Right hindlimb (tissue), 1 donor: ENCODE data around the gene MPV17L2.

Source experiments
- DNase-seq: peaks from one replicate; pipeline ENCODE4 v3.0.0-alpha.2; 2018

Gene MPV17L2

DNA sequence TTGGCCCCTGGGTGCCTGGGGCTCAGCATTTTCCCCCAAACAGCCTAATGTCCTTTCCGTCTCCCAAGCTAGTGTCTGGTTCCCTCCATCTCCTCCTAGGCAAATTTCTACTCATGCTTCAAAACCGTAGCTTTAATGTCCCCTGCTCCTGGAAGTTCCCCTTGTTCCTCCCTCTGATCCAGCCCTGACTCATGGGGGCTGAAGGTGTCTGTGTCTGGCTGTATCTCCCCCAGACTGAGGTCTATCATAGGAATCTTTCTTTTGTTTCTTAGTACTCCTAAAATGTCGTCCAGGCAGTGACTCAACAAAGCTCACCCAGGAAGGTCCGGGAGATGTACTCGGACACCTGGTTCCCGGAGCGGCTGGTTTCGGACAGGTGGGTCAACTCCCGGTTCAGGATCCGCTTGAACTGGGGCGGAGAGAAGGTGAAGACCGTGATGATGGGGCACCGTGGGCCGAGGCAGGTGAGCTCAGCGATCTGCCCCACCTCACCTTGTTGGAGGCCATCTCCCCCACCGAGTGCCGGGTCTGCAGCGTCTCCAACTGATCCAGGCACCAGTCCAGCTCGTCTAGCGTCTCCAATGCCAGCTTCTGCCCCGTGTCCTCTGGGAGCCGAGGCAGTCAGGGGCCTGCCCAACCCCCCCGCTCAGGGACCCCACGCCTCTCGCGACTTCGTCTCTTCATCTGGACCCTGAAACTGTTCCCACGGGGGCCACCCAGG is 27.1 kb downstream of the MPV17L2 start:
- DNase-seq, result no peak

DNA sequence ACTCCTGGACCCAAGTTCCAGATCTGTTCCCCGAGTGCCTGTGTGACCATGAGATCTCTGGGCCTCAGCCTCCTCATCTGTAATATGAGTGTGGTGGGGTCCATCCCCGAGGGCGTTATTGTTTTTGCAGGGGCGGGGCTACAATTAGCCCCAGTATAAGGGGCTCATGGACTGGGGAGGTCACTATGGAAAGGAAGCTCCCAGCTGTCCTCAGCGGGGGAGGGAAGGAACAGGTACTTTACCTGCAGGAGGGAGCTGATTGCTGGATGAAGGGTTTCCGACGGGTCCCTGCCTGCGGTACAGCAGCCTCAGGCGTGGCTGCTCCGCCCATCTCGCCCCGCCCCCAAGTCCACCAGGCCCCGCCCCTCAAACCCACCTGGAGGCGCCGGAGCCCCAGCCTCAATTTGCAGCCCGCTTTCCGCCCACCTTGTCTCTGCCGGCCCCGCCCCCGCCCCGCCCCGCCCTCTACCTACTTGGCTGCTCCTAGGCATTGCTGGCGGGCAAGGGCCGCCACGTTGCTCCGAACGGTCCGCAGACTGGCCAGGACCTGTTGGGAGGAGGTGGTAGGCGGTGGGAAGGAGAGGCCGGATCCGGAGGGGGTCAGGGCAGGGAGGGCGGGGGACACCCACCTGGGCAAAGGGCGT is 27.7 kb downstream of the MPV17L2 start:
- DNase-seq, result no peak

DNA sequence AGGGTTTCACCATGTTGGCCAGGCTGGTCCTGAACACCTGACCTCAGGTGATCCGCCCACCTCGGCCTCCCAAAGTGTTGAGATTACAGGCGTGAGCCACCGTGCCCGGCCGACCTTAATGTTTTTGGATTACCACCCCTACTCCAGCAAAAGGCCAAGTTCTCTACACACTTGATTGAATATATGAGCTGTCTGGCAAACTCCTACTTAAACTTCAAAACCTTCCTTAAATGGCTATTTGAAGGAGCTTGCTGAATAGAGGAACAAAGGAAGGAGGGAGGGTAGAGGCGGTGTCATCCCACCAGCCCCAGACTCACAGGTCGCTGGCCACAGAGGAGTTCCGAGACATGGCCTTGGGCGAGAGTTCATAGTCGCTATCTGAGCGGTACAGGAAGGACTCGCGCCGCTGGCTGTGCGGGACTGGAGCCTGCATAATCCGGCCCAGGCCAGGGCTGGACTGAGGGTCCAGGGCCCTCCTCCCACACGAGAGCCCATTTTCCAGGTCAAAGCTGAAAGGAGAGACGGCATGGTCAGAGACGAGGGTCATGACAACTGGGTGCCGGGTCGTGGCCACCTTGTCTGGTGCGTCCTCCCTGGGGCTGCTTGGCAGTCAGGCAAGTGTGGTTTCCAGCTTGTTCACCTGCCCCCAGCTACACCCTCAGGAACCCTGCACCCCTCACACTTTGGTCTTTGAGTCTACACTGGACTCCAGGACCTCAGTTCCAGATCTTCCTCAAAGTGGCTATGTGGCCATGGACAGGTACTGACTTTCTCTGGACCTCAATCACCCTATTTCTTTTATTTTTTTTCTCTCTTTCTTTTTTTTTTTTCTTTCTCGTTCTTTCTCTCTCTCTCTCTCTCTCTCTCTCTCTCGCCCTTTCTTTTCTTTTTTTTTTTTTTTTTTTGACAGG is 29.1 kb downstream of the MPV17L2 start:
- no peak for DNase-seq

DNA sequence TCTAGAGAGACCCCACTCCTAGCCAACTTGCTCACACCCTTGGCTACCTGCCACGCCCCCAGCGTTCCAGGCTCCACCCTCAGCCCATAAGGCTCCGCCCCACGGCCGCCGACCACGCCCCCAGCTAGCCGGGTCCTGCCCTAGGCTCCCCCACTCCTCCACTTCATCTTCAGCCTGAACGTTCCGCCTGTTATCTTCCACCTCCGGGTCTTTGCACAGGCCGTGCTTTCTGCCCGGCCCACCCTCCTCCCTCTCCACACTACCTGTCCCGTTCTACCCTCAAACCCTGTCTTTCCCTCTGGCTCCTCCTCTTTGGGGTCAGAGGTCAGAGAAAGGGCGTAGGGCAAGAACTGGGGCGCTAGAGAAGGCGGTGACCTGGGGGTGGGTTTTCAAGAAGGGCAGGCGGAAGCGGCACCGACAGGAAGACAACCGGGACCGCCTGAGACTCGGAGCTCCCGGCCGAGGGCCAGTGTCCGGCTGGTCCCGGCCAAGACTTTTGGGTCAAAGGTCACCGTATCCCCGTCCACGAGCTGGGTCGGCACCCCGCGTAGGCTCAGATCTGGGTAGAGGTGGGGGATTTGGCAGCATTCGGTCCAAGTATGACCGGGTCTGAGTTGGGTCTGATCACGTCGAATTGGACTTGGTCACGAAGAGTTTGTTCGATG is 31.0 kb downstream of the MPV17L2 start:
- peak; percentile 53 for DNase-seq

DNA sequence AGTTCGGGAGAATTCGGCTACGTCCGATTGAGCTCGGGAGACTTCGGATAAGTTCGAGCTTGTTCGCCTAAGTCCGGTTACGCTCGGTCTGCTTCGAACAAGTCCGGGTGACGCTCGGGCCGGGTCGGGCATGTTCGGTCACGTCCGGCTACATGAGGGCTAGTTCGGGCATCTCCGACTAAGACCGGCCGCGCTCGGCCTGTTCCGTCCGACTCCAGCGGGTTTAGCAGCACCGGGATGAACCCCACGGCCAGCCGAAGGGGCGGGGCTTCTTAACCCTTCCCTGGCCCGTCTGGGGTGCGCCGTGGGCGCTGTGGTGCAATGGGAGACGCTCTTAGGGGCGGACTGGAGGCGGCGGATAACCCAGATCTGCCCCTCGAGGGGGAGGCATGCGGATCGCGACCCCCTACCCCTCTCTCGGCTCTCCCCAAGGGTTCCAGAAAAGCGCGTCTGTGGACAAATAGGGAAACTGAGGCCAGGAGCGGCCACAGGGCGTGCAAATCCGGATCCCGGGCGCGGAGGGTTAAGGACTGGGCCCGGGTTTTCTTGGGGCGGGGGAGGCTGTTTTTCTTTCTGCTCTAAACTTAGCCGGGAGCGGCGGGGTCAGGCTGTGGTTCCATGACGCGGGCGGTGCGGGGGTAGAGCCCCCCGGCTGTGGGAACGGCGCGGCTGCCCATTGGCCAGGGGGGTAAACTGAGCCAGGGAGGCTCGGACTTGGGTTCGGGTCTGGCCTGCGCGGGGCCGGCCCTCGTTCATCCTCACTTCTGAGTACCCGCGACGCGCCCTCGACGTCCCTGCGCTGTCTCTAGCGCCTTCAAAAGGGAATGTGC is 31.7 kb downstream of the MPV17L2 start:
- peak; percentile 98 for DNase-seq

DNA sequence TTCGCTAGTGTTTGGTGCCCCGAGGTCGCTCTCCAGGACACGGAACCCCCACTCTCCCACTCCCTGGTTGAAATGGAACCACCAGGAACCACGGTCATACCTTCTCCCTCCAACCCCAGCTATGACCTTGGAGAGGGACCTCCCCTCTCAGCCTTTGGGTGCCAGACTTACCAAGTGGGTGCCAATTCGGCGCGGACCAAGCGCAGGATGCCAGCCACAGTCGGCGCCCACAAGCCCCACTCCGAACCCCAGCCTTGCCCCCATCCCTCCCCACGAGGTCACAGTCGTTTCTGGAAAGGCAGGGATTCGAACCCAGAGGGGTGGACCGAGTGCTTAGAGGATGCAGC is 32.3 kb downstream of the MPV17L2 start:
- DNase-seq, result no peak

DNA sequence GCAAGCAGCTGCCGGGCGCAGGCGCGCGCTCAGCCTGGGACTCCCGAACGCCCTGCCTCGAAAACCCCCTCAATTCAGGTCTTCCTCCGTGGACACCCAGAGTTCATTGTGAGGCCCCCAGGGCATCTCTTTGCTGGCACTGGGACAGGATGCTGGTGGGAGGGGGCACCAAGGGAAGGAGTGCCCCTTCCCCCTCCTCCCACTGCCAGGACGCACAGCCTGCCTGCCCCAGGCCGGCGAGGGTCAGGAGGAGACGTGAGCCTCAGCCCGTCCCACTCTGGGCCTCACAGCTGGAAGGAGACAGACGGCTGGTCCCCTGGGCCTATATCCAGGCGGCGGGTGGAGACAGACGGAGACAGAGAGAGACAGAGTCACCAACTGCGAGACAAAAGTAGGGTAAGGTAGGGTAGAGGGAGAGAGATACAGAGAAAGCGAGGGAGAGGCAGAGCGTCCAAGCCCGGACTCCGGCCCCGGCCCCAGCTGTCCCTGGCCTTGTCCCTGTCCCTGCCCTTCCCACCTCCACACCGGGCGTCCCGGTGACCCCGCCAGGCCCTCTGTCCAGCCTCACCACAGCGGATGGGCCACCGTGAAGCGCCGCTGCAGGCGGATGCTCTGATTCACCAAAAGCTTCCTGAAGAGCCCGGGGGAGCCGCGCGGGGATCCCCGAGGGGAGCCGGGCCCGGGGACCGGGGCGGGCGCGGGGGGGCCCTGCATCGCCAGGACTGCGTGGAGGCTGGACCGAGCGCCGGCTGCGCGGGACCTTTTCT is 32.9 kb downstream of the MPV17L2 start, which contains the start of gene PDE4C:
TSS of gene PDE4C (minus strand) at position 737 of the 767 bp plus-strand sequence. CDS start at position 714, 23 bp downstream.
- peak; percentile 49 for DNase-seq

DNA sequence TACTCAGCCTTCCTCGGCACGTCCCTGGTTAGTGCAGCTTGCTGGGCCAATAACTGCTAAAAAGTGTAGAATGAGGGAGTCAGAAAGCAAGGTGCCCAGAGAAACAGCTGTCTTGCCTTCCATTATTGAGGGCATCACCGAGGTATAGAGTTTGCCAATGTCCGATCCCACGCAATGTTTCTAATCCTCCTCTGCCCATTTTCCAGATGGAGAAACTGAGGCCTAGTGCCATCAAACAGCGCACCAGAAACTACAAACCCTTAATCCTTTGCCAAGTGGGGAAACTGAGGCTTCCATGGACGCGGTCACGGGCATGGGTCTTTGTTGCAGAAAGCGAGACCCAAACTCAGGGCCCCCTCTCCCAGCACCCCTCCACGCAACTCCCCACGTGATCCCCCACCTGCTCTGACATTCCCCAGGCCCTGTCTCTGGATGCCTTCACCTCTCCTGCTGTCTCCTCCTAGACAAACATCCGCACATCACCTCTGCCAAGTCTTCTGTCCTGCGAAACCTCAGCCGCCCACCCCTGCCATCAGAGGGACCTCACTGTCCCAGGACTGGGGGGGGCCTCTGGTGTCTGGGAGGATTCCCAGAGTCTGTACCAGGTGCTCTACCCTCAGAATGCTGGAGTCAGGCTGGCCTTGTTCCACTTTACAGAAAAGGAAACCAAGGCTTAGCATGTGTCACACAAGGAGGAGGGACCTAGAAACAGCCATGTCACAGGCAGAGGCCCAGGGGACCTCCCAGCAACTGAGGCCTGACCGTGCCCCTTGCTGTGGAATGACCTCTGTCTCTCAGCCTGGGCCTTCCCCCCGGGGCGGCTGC is 34.1 kb downstream of the MPV17L2 start:
- DNase-seq, result no peak

DNA sequence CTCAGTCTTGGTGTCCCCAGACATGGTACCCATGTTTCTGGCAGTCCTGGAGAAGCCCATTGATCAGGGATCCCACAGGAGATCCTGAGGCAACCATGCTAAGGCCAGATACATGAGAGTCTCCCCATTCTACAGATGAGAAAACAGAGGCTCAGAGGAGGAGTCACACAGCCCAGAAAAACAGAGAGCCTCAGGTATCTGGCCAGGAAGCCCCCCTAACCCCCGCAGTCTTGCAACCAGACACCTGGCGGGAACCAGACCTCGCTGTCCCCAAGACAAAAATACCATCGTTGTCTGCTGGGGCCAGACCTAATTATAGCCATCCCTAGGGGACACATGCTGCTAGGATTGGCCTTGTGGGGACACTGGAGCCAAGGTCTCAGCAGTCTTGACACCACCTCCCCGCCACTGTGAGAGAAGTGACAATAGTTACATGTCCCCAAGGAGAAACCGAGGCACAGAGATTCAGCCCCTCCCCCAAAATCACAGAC is 34.8 kb downstream of the MPV17L2 start:
- DNase-seq, result no peak

DNA sequence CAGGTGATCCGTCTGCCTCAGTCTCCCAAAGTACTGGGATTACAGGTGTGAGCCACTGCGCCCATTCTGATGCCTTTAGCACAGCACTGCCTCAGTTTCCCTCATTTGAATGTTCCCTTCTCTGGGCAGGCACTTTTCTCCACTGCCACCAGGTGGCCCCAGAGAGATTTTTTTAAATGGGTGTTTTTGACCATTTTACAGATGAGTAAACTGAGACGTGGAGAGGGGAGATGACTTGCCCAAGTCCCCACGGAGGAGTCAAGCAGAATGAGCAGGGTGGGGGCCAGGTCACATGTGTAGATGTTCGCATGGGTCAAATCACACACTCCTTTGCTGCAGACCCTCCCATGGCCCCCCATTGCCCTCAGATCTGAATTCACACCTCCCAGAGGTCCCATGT is 36.5 kb downstream of the MPV17L2 start:
- no peak for DNase-seq

DNA sequence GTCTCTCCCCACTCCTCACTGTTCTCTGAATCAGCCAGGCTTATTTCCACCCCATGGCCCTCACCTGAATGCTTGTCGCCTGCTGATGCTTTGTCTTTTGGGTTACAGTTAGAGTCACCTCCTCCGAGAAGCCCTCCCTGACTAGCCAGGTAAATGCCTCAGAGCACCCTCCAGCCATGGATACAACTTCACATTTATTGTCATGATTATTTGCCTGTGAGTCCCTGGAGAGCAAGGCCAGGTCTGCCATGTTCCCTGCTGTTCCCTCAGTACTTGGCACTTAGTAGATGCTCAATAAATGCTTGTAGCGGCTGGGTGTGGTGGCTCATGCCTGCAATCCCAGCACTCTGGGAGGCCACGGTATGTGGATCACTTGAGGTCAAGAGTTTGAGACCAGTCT is 36.9 kb downstream of the MPV17L2 start:
- DNase-seq, result no peak

DNA sequence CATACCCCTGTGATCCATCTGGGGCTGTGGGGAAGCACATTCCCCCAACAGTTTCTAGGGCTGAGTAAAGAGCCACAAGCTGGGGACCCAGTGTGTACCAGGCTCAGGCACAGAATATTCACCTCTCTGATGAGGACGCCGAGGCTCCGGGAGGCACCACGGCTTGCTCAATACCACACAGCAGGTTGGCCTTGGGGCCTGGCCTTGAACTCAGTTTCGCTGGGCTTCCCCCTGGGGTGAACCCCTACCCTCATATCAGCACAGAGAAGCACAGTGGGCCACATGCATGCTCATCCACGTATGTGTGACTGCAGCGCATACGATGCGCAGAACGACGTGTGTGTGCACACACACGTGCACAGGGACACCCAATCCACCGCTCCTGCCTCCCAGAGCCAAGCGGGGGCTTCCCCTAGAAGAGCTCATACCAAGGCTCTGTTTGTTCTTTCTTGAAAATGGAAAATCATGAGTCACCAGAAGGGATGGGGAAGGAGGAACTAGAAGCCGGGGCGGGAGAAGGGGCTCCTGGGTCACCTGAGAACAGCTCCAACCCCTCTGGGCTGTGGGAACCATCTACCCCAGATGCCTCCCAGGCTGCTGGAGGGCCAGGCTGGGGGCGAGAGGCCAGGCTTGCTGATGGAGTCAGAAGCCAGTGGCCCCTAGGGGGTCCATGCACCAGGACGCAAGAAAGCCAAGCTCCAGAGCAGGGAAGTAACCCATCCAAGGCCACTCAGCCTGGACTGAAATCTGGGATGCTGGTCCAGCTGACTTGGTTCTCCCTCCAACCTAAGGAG is 38.1 kb downstream of the MPV17L2 start:
- DNase-seq, result no peak

DNA sequence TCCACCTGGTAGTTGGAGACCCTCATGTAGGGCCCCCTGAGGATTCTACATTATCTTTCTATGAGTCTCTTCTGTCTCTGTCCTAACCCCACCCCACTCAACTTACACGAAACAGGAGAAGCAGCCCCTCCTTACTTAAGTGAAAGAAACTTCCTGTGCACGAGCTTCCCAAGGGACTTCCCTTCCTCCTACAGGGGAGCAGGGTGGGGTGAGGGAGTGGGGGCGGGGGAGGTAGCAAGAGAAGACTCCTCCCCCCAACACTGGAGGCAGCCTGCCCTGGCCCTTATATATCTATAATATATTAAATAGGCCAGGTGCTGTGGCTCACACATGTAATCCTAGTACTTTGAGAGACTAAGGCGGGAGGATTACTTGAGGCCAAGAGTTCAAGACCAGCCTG is 38.8 kb downstream of the MPV17L2 start:
- DNase-seq, result no peak

DNA sequence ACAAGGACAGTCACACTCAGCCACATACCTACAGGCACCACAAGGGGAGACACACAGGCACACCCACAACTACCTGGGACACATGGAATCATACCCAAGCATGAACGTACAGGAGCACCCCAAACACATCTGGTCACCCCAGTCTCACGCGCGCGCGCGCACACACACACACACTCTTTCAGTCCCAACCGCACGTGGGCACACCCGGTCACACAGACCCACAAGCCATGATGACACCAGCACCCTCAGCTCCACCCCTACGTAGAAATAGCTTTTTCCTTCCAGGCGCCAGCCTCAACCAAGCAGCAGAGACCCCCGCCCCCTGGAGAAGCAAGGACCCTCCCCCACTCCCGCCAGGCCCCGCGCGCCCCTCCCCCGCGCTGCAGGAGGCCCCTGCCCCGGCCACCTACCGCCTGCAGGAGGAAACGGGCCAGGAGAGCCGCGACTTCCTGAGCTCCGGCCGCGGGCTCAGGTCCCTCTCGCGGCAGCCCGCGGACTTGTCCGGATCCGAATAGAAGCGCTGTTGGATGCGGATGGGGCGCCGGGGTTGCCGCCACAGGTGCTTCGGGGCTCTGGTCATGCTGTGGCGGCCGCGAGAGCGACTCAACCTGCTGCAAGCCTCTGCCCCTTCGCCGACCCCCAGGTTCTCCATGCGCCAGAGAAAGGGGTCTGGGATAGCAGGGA is 39.7 kb downstream of the MPV17L2 start:
- no peak for DNase-seq

DNA sequence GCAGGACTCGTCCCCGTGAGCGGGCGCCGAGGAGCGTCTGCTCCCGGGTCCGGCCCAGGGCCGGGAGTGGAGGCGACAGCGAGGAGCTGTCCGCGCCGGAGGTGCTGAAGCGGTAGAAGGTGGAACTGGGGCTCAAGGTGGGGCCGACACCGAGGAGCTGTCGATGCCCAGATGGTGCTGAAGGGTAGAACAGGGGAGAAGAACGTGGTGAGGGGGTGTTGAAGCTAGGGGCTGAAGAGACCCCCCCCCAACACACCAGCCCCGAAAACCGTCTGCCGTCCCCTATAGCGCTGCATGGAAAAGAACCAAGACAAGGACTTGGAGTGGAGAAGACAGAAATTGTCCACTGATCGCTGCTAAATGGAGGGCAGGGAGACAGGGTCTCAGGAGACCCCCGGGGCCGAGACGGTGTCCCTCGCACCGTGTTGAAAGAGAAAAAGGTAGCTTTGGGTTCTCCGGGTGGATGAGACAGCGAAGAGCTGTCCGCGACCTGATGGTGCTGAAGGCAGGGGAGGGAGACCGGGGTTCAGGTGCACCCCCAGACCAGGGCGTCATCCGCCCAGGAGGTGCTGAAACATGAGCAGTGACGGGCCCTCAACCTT is 40.3 kb downstream of the MPV17L2 start:
- peak; percentile 64 for DNase-seq

DNA sequence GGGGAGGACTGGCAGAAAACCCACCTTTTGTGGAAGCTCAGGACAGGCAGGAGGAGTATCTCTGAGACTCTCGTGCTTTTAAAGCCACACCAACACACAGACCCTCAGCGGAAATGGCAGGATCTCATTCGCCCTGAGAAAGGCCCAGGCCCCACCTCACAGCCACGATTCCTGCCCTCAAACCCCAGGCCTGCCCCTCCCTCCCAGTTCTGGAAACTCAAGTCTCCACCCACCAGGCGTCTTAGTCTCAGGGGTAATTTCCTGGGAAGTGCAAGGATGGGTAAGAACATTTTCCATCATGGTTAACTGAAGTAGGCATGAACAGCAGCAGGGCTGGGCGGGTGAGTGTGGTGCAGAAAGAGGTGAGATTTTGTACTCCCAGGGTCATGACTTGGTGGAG is 41.2 kb downstream of the MPV17L2 start:
- no peak for DNase-seq

DNA sequence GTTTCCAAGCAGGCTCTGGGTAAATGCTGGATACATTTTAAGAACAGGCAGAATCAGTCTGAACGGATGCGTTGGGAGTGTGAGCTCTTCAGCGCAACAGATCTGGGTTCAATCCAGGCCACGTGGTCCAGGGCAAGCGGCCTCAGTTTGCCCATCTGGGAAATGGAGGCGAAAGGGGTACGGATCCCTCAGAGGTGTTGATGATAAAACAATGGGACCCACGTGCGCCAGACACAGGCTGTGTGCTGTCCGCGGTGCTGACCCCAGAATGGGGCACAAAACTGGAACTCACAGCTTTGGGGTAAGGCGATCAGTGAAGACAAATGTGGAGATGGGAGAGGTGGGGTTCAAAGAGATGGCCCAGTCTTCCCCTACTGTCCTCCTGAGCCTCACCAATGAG is 46.3 kb downstream of the MPV17L2 start:
- DNase-seq, result no peak

DNA sequence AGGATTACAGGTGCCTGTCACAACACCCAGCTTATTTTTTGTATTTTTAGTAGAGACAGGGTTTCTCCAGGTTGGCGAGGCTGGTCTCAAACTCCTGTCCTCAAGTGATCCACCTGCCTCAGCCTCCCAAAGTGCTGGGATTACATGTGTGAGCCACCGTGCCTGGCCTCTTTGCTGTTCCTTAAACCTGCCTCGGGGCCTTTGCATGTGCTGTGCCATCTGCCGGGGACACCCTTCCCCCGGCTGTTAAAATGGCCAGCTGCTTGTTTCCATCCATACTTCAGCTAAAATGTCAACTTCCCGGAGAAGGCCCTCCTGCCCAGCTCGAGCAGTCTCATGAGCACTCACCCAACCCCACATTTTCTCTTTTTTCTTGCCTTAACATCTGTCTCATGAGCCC is 52.3 kb downstream of the MPV17L2 start:
- DNase-seq, result no peak
